Lung (tissue), 12 donors: ENCODE data around the gene AMZ1. TPM values are rescaled to one million over a fixed set of nuclear protein-coding genes. Genes with fewer than 3 reads are reported as not detected.

ENCODE experiments used
- ATAC-seq: fragments of 200-7000 bp; cut with Tn5 transposase; one replicate; pipeline ENCODE4 v1.9.1; 2020; ENCODE audit warnings: moderate number of reproducible peaks; ENCODE audit not compliant: insufficient read depth, low FRiP score
- DNase-seq, 3 donors: peaks; one replicate each; pipeline ENCODE4 v3.0.0-alpha.2; 2013 to 2017
- H3K27ac ChIP-seq, 2 donors: one replicate each; pipeline ENCODE4 v1.5.1; 2013; ENCODE audit warnings: mild to moderate bottlenecking in 2 of 2, moderate library complexity in 2 of 2, control low read depth in 1 of 2, inconsistent platforms in 1 of 2, low read depth in 1 of 2, low read length in 1 of 2
- H3K27me3 ChIP-seq, 3 donors: one replicate each; pipeline ENCODE4 v1.5.1; 2013; ENCODE audit warnings: low read length in 2 of 3; ENCODE audit not compliant: control insufficient read depth in 3 of 3, insufficient read depth in 3 of 3
- H3K36me3 ChIP-seq, 4 donors: one replicate each; pipeline ENCODE4 v1.5.1; 2013; ENCODE audit warnings: low read length in 4 of 4, mild to moderate bottlenecking in 1 of 4, moderate library complexity in 1 of 4; ENCODE audit not compliant: control insufficient read depth in 4 of 4, insufficient read depth in 4 of 4
- H3K4me1 ChIP-seq, 5 donors: one replicate each; pipeline ENCODE4 v1.5.1; 2013; ENCODE audit warnings: low read length in 5 of 5, mild to moderate bottlenecking in 2 of 5, moderate library complexity in 1 of 5; ENCODE audit not compliant: control insufficient read depth in 5 of 5, insufficient read depth in 5 of 5
- H3K4me3 ChIP-seq: one replicate; pipeline ENCODE4 v1.5.1; 2013; ENCODE audit warnings: mild to moderate bottlenecking, control low read depth, moderate library complexity
- H3K9ac ChIP-seq, 2 donors: one replicate each; pipeline ENCODE4 v1.5.1; 2013; ENCODE audit warnings: low read length in 2 of 2, control low read depth in 1 of 2; ENCODE audit not compliant: insufficient read depth in 1 of 2
- H3K9me3 ChIP-seq, 4 donors: one replicate each; pipeline ENCODE4 v1.5.1; 2013; ENCODE audit warnings: low read length in 3 of 4, mild to moderate bottlenecking in 1 of 4, moderate library complexity in 1 of 4; ENCODE audit not compliant: control insufficient read depth in 4 of 4, insufficient read depth in 3 of 4
- CTCF ChIP-seq: IDR thresholded peaks from 2 replicates; pipeline ENCODE4 v1.5.1; 2012; ENCODE audit warnings: mild to moderate bottlenecking; ENCODE audit errors: control extremely low read depth, extremely low read depth
- WGBS, 2 donors: extraction: QIAGEN DNeasy Blood & Tissue Kit; methylation state at CpG; one replicate each; pipeline ENCODE4 v1.1.7; 2013; 5-methylcytosine and 5-hydroxymethylcytosine counted together
- polyA plus RNA-seq, 2 donors: library from polyadenylated mRNA; stranded (reverse); fragments of 200-250 nt; gene quantifications; one replicate each; pipeline ENCODE4 v1.2.1, GENCODE V29; 2013
- total RNA-seq, 2 donors: library from RNA; depleted of rRNA in 1 of 2; stranded (reverse); fragments of >200 nt in 1 of 2; gene quantifications; one replicate each; pipeline ENCODE4 v1.2.1, GENCODE V29; 2014 to 2021
- donor health status: control.
- donor health status: control.
- donor health status: Bipolar disorder and iron deficiency.
- donor health status: healthy.
- donor health status: DM: yes; HTN: yes; CAD: no.

AMZ1 gene
- total and polyA plus RNA-seq, 4 donors = 0.13 to 8.3 (median 0.52) TPM

GRCh38 chr7:2728316-2729030 is 40.5 kb downstream of the AMZ1 start:
- Histone ChIP-seq H3K36me3 (peaks cover 6 to 24% (median 15%) of the 10 kb centered on the region in 4 donors), H3K4me1 (peaks cover 4 to 26% (median 19%) of the 10 kb centered on the region in 5 donors), H3K27me3 (no peaks in the 10 kb centered on the region), H3K27ac (no peak overlapping the region), H3K4me3 (no peak overlapping the region), H3K9me3 (peaks cover 0 to 3% (median 0%) of the 10 kb centered on the region in 4 donors), H3K9ac (no peak overlapping the region)
- no peak for ATAC-seq
- DNase-seq = peak in 1 of 3 donors; percentile 41
- no peak for TF ChIP-seq CTCF
- WGBS, 2 donors = 40 to 60% methylated on average over 15 of the region's 15 CpGs

GRCh38 chr7:2729031-2729892 is 41.3 kb downstream of the AMZ1 start:
- H3K9ac ChIP-seq = peak overlapping the region in 1 of 2 donors; percentile 18
- 73 to 74% methylated on average over 37 of the region's 37 CpGs for WGBS, 2 donors
- H3K36me3 ChIP-seq = peaks cover 6 to 24% (median 17%) of the 10 kb centered on the region in 4 donors
- DNase-seq (peak; percentile 64 to 84 (median 70)), ATAC-seq (no peak)
- peaks cover 8 to 26% (median 19%) of the 10 kb centered on the region in 5 donors for H3K4me1 ChIP-seq
- H3K27ac ChIP-seq = peak overlapping the region in 1 of 2 donors; percentile 23
- H3K4me3 ChIP-seq = no peak overlapping the region
- H3K27me3 ChIP-seq = no peaks in the 10 kb centered on the region
- no peak for TF ChIP-seq CTCF
- H3K9me3 ChIP-seq = peaks cover 0 to 3% (median 0%) of the 10 kb centered on the region in 4 donors

GRCh38 chr7:2729893-2730716 is 42.1 kb downstream of the AMZ1 start:
- 59 to 74% methylated on average over 33 of the region's 33 CpGs for WGBS, 2 donors
- no peak overlapping the region for H3K27ac ChIP-seq
- peaks cover 6 to 18% (median 15%) of the 10 kb centered on the region in 4 donors for H3K36me3 ChIP-seq
- DNase-seq (peak; percentile 71 to 77 (median 73)), ATAC-seq (no peak)
- TF ChIP-seq CTCF = no peak
- H3K9ac ChIP-seq = peak overlapping the region; percentile 17 to 18
- peaks cover 8 to 32% (median 19%) of the 10 kb centered on the region in 5 donors for H3K4me1 ChIP-seq
- H3K27me3 ChIP-seq = no peaks in the 10 kb centered on the region
- H3K9me3 ChIP-seq = peaks cover 0 to 3% (median 0%) of the 10 kb centered on the region in 4 donors
- no peak overlapping the region for H3K4me3 ChIP-seq
